K562 (cell line): ENCODE measurements around the gene NEURL2.

Experiments used
- CBX2 ChIP-seq: fragments of 200-600 bp; sonication (generic); IDR thresholded peaks from one replicate; pipeline ENCODE4 v1.6.1; 2012; ENCODE audit warnings: mild to moderate bottlenecking, low read length, inconsistent platforms; ENCODE audit not compliant: insufficient read depth, poor library complexity, severe bottlenecking
- CEBPB ChIP-seq: fragments of 450-650 bp; IDR thresholded peaks from 2 replicates; pipeline ENCODE4 v1.6.1; 2016; ENCODE audit warnings: missing genetic modification characterization, missing compliant biosample characterization
- TF ChIP-seq, protein P1 (sequence below), 3 experiments: IDR thresholded peaks in 2 of 3; conservative IDR thresholded peaks in 1 of 3; 2 replicates each; pipeline ENCODE4 v1.5.1; 2011 to 2012; ENCODE audit warnings: low read length in 3 of 3, mild to moderate bottlenecking in 3 of 3, control low read depth in 2 of 3, improper control_type of control experiment in 1 of 3, inconsistent platforms in 1 of 3, low read depth in 1 of 3, mixed read lengths in 1 of 3, moderate library complexity in 1 of 3; ENCODE audit not compliant: insufficient read depth in 2 of 3

DNA sequence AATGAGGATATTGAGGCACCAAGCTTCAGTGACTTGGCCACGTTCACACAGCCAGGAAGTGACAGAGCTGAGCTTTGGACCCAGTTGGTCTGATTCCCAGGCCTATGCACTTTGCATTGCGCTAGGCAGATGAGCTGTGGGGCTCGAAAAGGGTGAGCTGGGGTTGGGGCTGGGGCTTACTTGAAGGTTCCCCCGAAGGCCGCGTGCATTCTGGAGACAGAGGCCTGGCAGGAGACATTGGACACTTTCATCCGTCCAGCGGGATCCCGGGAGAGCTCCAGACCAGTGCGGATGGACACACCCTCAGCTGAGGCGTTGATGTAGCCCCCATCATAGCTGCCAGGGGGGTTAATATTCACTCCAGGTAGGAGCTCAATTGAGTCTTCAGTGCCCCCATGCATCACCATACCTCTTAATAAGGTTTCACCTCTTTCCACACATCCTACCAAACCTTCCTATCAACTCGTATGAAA is 18.4 kb upstream of the NEURL2 start:
- no peak for TF ChIP-seq CBX2
- TF ChIP-seq CEBPB (tag) = no peak
- TF ChIP-seq, protein P1, sequence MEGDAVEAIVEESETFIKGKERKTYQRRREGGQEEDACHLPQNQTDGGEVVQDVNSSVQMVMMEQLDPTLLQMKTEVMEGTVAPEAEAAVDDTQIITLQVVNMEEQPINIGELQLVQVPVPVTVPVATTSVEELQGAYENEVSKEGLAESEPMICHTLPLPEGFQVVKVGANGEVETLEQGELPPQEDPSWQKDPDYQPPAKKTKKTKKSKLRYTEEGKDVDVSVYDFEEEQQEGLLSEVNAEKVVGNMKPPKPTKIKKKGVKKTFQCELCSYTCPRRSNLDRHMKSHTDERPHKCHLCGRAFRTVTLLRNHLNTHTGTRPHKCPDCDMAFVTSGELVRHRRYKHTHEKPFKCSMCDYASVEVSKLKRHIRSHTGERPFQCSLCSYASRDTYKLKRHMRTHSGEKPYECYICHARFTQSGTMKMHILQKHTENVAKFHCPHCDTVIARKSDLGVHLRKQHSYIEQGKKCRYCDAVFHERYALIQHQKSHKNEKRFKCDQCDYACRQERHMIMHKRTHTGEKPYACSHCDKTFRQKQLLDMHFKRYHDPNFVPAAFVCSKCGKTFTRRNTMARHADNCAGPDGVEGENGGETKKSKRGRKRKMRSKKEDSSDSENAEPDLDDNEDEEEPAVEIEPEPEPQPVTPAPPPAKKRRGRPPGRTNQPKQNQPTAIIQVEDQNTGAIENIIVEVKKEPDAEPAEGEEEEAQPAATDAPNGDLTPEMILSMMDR (IDR thresholded peaks at IDR 0.05 in 2 of 3, conservative IDR thresholded peaks at IDR 0.05 in 1 of 3; ENCODE audit: insufficient read depth in 2 of 3, low read depth in 1 of 3, low read length in 3 of 3) = no peak
